HUDEP-2 (cell line): ENCODE data around the gene BTG2.
A peak's percentile ranks its signal among the peaks of the same experiment; 100 is the strongest.

Experiments
- DNase-seq, 76 experiments: peaks; one replicate each; lab custom pipeline; 2025; ENCODE audit not compliant: unreplicated experiment in 76 of 76; lab: John Stamatoyannopoulos, UW

The BTG2 gene

GRCh38 chr1:203335503-203335902 is 30.2 kb downstream of the BTG2 start:
- no peak for DNase-seq

- DNase-seq, result no peak
Measured at GRCh38 chr1:203336097-203336496, 30.8 kb downstream of the BTG2 start.

- DNase-seq, result peak in 46 of 76 experiments; percentile 5 to 64 (median 30)
Measured at GRCh38 chr1:203338335-203339036, 33.2 kb downstream of the BTG2 start.

- peak in 55 of 76 experiments; percentile 4 to 72 (median 33) for DNase-seq
Measured at GRCh38 chr1:203340112-203340790, 34.9 kb downstream of the BTG2 start.

DNA sequence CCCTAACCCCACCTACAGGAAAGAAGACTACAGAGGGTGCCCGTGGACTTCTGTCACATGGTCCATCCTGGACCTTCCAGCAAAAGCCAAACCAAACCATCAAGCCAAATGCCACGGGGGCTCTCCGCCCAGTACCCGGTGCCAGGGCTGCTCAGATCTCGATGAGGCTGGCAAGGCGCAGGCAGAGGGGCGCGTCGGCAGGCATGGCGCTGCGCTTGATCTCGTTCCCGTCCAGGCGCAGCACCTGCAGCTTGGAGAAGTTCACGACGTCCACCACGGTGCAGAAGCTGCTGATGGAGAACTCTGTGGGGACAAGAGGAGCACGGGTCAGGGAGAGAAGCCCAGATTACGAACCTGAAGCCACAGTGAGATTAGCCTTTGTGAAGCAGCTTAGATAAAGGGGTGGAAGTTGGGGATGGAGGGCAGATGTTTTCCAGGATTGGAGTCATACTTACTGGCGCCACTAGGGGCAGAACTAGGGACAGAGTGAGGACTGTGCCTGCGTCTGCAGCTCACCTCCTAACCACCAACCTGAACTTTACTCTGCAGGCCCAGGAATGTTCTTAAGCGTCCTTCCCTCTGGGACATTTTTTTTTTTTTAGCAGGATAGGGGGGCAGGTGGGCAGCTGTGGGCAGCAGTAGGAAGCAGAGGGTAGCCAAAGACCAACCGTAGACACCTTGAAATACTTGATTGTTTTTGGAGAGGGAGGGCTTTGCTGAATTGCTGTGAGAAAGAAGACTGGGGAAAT is 37.0 kb downstream of the BTG2 start:
- peak in 35 of 76 experiments; percentile 1 to 53 (median 25) for DNase-seq

DNA sequence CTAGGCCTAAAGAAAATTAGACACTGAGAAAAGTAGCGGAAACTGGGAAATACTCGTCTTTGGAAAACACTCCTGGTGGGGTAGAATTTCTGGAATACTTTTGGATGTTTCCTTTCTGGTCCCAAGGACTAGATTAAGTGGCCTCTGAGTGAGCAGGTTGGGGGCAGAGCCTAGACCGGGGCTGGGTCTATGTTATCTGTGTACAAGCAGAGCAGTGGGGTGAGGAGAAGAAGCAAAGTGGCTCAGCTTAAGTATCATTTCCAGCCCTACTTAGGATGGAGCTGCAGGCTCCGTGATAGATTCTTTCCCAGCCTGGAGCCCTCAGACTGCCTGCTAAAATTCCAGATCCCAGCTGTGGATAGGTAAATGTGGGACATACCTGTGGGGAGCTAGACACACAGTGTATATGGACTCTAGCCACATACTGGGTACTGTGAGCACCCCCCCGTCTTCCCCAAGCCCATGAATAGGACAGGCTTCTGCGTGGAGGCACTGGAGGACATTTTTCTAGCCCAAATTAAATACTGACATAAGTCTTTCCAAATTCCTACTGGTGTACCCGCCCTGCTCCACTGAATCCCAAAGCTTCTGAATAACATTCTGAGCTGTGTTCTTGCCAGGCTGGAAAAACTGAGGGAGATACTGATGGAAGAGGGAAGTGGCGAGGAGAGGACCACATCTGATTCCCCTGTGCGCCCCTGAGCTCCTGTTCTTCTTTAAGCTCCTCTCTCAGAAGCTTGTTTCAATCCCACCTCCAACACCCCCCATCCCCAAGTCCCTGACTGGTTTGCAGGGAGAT is 38.8 kb downstream of the BTG2 start:
- no peak for DNase-seq

- DNase-seq, result no peak
Measured at GRCh38 chr1:203346060-203346768, 40.9 kb downstream of the BTG2 start.

GRCh38 chr1:203346769-203347102 is 41.4 kb downstream of the BTG2 start:
- DNase-seq, result no peak

GRCh38 chr1:203349166-203349565 is 43.8 kb downstream of the BTG2 start:
- no peak for DNase-seq

GRCh38 chr1:203349773-203350524 is 44.6 kb downstream of the BTG2 start:
- no peak for DNase-seq

DNA sequence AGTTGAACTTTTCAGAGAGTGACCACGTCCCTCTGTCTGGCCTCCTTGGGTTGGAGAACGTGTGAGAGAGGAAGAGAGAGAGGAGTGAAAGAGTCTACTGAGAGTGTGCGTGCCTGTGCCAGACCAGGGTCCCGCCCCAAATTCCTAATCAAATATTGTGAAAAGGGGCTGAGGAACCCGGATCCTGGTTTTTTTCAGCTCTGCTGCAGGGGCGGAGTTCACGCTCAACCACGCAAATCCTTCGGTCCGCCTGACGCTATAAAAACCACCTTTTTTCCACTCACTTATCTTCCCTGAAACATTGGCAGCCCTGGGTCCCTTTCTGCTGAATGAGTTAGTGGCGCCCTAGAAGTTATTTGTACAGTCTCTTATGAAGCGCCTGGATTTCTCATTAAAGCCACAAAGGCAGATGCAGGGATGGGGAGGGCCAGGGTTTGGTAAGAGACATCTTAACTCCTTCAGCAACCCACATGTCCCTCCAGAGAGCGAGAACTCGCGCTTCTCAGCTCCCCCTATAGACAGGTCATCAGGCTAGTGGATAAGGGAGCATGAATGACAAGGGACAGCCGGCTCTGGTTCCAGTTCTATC is 45.8 kb downstream of the BTG2 start, which contains the start of gene FMOD:
FMOD (minus strand) TSS at position 86 of the 589 bp plus-strand sequence. CDS start 2,852 bp downstream, outside the sequence.
- peak in 3 of 76 experiments; percentile 3 to 12 (median 8) for DNase-seq

GRCh38 chr1:203353486-203353885 is 48.2 kb downstream of the BTG2 start:
- DNase-seq, result no peak

DNA sequence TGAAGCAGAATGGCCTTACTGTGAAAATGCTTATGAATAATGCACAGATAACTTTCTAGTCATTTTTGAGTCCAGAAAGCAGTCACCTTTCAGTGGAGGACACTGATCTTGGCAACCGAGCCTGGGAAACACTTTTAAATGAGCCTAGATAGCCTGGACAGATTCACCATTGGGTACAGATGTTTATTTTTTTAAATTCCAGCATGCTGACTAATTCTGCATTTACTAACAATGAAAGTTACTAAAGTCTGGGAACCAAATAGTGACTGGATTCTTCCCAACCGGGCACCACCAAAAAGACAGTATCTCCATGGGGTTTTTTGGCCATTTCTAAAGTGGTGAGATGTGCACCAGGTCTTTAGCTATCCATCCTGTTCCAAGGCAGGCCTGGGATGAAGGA is 48.9 kb downstream of the BTG2 start:
- no peak for DNase-seq

DNA sequence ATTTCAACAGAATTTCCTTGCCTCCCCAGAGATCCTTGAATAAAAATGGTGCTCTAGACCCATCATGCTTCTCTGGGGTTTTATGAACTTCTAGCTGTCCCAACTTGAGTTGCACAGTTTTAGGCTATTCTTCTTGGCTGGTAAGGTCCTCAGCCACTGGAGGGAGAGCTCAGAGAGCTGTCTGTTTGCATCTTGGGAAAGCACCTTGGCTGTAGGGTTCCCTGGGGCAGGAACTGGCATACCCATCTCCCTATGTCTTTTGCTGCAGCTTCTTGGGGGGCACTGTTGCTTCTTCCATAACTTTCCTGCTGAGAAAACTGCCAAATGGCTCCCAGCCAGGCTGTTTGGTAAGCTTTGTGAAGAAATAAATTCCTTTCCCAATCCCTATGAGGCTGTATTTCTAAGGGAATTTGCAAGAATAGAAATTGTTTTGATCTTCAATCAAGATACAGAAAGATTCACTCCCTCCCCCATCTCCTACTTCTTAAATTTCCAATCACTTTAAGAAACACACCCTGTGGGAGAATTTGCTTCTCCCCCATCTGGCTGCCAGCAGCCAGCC is 53.8 kb downstream of the BTG2 start:
- no peak for DNase-seq
